ENCODE data around the gene CDKL1.
"Not testable (repeated sequence)": the region's sequence is repeated elsewhere in the genome, so short reads cannot be mapped to it uniquely, and the experiment has no call there.

GRCh38 chr14:50365572-50365971, 31.1 kb downstream of the CDKL1 start:
- not testable (repeated sequence) for TF ChIP-seq CTCF, EP300 (IDR thresholded peaks at IDR 0.05)
